HFF-Myc (cell line): Measurements from ENCODE around the gene SPON2.
A peak's percentile ranks its signal among the peaks of the same experiment; 100 is the strongest.

ENCODE experiments used
- DNase-seq: peaks from one replicate; pipeline ENCODE4 v3.0.0-alpha.2; 2011; ENCODE audit warnings: low read depth; ENCODE audit errors: extremely low read depth
- H3K4me3 ChIP-seq: replicated peaks from 2 replicates; pipeline ENCODE4 v1.5.1; 2011; ENCODE audit warnings: low read depth, mild to moderate bottlenecking, control low read depth, low read length
- TF ChIP-seq, protein P1 (sequence below): IDR thresholded peaks from 2 replicates; pipeline ENCODE4 v1.5.1; 2012; ENCODE audit warnings: mild to moderate bottlenecking, low read depth, low read length, control low read depth; ENCODE audit errors: missing control alignments

SPON2 gene

DNA sequence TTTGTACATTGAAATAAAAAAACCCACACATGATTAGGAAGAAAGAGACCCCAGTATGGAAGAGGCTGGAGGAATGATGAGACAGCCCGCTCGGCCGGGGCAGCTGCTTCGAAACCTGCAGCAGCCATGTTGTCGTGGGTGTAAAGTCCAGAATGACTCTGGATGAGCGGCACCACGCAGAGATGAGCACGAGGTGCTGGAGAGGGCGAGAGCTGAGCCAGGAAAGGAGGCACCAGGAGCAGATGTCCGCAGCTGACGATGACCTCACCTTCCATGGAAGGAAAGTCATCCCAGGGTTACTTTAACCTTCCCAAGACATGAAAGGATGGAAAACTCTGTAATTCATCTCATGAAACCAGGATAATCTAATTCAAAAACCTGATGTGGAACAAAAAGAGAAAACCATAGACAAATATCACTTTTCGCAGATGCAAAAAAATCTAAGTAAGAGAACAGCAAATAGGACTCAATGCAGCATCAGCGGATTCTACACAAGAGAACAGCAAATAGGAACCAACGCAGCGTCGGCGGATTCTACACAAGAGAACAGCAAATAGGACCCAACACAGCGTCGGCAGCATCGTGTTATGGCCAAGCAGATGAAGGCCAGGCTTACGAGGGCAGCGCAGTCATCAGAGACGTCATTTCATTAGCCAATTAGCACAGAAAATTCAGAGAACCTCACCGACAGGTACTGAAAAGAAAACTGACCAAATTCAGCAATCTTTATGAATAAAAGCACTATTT, 25.9 kb upstream of the SPON2 start:
- DNase-seq, result no peak
- TF ChIP-seq, protein P1, sequence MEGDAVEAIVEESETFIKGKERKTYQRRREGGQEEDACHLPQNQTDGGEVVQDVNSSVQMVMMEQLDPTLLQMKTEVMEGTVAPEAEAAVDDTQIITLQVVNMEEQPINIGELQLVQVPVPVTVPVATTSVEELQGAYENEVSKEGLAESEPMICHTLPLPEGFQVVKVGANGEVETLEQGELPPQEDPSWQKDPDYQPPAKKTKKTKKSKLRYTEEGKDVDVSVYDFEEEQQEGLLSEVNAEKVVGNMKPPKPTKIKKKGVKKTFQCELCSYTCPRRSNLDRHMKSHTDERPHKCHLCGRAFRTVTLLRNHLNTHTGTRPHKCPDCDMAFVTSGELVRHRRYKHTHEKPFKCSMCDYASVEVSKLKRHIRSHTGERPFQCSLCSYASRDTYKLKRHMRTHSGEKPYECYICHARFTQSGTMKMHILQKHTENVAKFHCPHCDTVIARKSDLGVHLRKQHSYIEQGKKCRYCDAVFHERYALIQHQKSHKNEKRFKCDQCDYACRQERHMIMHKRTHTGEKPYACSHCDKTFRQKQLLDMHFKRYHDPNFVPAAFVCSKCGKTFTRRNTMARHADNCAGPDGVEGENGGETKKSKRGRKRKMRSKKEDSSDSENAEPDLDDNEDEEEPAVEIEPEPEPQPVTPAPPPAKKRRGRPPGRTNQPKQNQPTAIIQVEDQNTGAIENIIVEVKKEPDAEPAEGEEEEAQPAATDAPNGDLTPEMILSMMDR, result no peak
- H3K4me3 ChIP-seq, result no peak overlapping the region

DNA sequence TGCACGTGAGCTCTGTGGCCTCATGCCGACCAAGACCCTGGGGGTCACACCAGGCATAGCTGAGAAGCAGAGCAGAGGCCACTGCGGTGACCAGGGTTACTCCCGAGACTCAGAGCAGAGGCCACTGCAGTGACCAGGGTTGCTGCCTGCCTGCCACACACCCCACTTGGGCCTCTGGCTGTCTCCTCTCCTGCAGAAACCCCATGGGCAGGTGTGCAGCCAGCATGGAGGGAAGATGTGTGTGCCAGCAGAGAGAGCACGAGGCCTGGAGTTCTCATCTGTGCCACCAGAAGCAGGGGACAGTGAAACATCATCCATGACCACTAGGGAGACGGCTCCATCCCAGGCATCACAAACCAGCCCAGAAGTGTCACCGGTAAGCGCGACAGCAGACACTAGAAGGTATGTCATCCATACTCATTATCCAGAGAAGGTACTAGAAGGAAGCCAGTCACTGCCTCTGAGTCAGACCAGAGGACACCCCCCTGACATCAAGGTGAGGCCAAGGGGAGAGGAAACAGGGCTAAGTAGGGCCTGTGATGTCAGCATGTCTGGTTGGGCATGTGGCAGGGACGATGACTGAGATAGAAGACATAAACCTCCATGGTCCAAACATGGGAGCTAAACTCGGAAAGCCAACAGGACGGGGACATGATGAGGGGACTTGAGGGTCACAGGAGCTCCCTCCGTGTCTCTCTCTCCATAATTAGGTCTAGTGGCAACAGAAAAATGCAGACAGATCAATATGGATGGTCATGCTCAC, 24.2 kb upstream of the SPON2 start:
- H3K4me3 ChIP-seq, result no peak overlapping the region
- no peak for DNase-seq
- TF ChIP-seq, protein P1, result no peak

DNA sequence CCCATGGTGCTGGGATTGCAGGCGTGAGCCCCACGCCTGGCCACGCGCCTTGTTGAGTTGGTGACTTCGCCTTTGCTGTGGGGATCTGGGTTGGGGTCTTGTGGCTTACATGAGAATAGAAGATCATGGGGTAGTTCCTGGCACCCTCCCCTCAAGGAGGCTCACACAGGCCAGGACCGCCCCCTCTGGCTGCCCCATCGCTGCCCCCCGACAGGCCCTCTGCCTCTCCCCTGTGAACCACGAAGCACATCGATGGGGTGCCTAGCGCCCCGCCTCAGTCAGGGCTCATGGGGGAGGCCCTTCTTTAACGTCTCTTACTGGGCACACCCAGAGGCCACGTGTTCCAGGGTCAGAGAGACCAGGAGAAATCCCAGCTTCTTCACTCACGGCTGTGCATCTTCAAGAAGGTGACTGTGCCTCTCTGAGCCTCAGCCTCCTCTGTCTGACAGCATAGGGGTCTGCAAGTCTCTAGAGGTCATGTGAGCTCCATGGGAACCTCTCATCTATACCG, 23.6 kb upstream of the SPON2 start:
- TF ChIP-seq, protein P1, result no peak
- no peak for DNase-seq
- H3K4me3 ChIP-seq, result no peak overlapping the region

DNA sequence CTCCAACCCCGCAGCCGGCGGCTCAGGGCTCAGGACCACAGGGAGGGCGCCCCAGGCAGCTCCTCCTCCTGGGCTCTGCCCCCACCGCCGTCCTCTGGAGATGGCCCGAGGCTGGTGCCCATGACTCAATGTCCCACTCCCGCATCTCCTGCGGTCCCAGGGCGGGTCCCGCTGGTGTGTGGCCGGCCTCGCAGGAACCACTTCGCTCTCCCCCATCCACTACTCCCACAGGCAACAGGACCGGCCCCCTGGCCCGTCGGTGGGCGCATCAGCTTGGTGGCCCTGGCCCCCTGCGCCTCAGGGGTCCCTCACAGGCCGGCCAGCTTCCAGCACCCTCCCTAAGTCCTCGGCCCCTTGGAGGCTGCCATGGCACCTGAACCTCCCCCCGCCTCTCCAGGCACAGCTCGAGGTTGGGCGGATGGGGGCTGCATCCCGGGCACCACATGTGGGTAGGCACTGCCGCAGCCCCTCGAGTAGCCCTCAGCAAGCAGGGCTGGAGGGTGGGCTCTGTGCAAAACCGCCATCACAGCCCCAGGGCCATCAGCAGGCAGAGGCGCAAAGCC, 22.8 kb upstream of the SPON2 start:
- TF ChIP-seq, protein P1, result no peak
- no peak overlapping the region for H3K4me3 ChIP-seq
- DNase-seq, result no peak

DNA sequence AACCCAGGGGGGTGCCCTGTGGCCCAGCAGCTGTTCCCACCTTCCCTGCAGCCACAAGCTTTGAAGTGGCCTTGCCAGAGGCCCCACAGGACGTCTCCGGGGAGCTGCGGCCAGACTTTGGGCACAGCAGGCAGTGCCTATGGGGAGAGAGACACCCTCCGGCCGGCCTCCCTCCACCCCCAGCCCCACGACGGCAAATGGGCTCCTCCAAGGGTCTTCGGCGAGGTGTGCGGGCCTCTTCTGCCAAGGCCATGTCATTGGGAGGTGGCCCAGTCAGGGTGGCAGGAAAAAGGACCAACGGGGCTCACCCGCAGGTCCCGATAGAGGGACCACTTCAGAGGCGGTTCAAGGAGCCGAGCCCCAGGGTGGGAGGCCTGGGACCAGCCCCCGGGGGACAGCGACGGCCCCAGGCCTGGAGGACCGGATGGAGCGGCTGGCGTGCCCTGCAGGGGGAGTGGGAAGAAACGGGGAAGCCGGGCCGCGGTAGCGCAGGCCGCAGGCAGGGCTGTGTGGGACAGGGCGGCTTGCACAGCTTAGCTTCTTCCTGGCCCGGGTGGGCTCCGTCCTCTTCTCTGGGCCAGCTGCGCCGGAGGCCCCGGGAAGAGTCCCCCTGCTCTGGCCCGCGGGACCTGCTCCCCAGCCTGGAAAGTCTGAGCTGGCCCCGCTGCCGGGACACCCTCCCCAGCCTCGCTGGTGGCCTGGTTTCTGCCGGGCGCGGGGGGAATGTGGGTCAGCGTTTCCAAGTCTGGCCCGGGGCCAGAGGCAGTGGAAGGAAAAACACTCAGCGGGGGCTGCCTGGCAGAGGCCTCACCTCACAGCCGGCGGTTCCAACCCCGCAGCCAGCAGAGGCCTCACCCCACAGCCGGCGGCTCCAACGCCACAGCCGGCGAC, 21.9 kb upstream of the SPON2 start:
- no peak for DNase-seq
- H3K4me3 ChIP-seq, result 0 out of 2 replicates have a peak overlapping the region, but pooled peaks have one; percentile 3
- TF ChIP-seq, protein P1, result no peak
